GM23338 (cell line): ENCODE measurements around the gene FAHD1. TPM values are rescaled to one million over a fixed set of nuclear protein-coding genes. Genes with fewer than 3 reads are reported as not detected.
A peak's percentile ranks its signal among the peaks of the same experiment; 100 is the strongest.

Experiments used
- ATAC-seq: fragments of 200-7000 bp; cut with Tn5 transposase; 3 replicates; pipeline ENCODE4 v1.9.1; 2020
- DNase-seq: peaks from one replicate; pipeline ENCODE4 v3.0.0-alpha.2; 2015; ENCODE audit warnings: low spot score
- H2AFZ ChIP-seq: fragments of 200-600 bp; sonication (generic); 2 replicates; pipeline ENCODE4 v1.8.0; 2016; ENCODE audit warnings: antibody characterized with exemption, mild to moderate bottlenecking, moderate library complexity
- H3F3A ChIP-seq: fragments of 200-600 bp; sonication (generic); replicated peaks from 2 replicates; pipeline ENCODE4 v1.8.0; 2017; ENCODE audit warnings: antibody characterized with exemption, mixed run types, low read depth
- H3K27ac ChIP-seq: fragments of 200-600 bp; sonication (generic); 2 replicates; pipeline ENCODE4 v1.6.1; 2016; ENCODE audit warnings: low read depth
- H3K27me3 ChIP-seq: fragments of 200-600 bp; sonication (generic); 2 replicates; pipeline ENCODE4 v1.8.0; 2016; ENCODE audit warnings: mild to moderate bottlenecking, mixed run types, moderate library complexity; ENCODE audit not compliant: insufficient read depth
- H3K36me3 ChIP-seq: fragments of 200-600 bp; sonication (generic); 2 replicates; pipeline ENCODE4 v1.8.0; 2016; ENCODE audit warnings: mild to moderate bottlenecking; ENCODE audit not compliant: insufficient read depth
- H3K4me1 ChIP-seq: fragments of 200-600 bp; sonication (generic); 2 replicates; pipeline ENCODE4 v1.8.0; 2016; ENCODE audit warnings: mild to moderate bottlenecking, moderate library complexity; ENCODE audit not compliant: insufficient read depth
- H3K4me2 ChIP-seq: fragments of 200-600 bp; sonication (generic); 2 replicates; pipeline ENCODE4 v1.7.1; 2017; ENCODE audit warnings: mixed run types
- H3K4me3 ChIP-seq: fragments of 200-600 bp; sonication (generic); 2 replicates; pipeline ENCODE4 v1.6.1; 2016; ENCODE audit warnings: mixed run types
- H3K79me2 ChIP-seq: fragments of 200-600 bp; sonication (generic); replicated peaks from 2 replicates; pipeline ENCODE4 v1.8.0; 2017; ENCODE audit warnings: mild to moderate bottlenecking; ENCODE audit not compliant: insufficient read depth
- H3K9me2 ChIP-seq: fragments of 200-600 bp; sonication (generic); 2 replicates; pipeline ENCODE4 v1.8.0; 2017; ENCODE audit not compliant: insufficient read depth
- H4K20me1 ChIP-seq: fragments of 200-600 bp; sonication (generic); replicated peaks from 2 replicates; pipeline ENCODE4 v1.8.0; 2017; ENCODE audit warnings: mild to moderate bottlenecking; ENCODE audit not compliant: insufficient read depth
- H3K27ac Mint-ChIP-seq: 2 replicates; pipeline ENCODE4 v1.8.0; 2020; ENCODE audit warnings: inconsistent platforms, mild to moderate bottlenecking, moderate library complexity, mixed read lengths
- H3K27me3 Mint-ChIP-seq: 3 replicates; pipeline ENCODE4 v1.8.0; 2022; ENCODE audit warnings: low read depth, mild to moderate bottlenecking, moderate library complexity, mixed read lengths, inconsistent platforms; ENCODE audit not compliant: insufficient read depth, poor library complexity
- H3K36me3 Mint-ChIP-seq: 3 replicates; pipeline ENCODE4 v1.8.0; 2021; ENCODE audit warnings: low read depth, mild to moderate bottlenecking, inconsistent platforms, moderate library complexity, mixed read lengths
- H3K4me1 Mint-ChIP-seq: 3 replicates; pipeline ENCODE4 v1.8.0; 2020; ENCODE audit warnings: mild to moderate bottlenecking, inconsistent platforms, mixed read lengths
- H3K4me3 Mint-ChIP-seq: 3 replicates; pipeline ENCODE4 v1.8.0; 2021; ENCODE audit warnings: moderate library complexity, mild to moderate bottlenecking, inconsistent platforms, mixed read lengths
- H3K9me3 Mint-ChIP-seq: 3 replicates; pipeline ENCODE4 v1.8.0; 2020; ENCODE audit warnings: moderate library complexity, mild to moderate bottlenecking, inconsistent platforms, mixed read lengths
- CREB1 ChIP-seq: fragments of 250-450 bp; sonication (Bioruptor Pico); IDR thresholded peaks from 2 replicates; pipeline ENCODE4 v1.5.0; 2020; ENCODE audit warnings: low read depth, mild to moderate bottlenecking, moderate library complexity
- ETS1 ChIP-seq: IDR thresholded peaks from 2 replicates; pipeline ENCODE4 v1.6.1; 2016; ENCODE audit warnings: antibody characterized with exemption
- EZH2 ChIP-seq: fragments of 200-600 bp; sonication (generic); IDR thresholded peaks from one replicate; pipeline ENCODE4 v1.8.0; 2017; ENCODE audit warnings: antibody characterized with exemption, mild to moderate bottlenecking, low read depth; ENCODE audit not compliant: unreplicated experiment
- POLR2AphosphoS5 ChIP-seq: IDR thresholded peaks from 2 replicates; pipeline ENCODE4 v1.6.1; 2016; ENCODE audit warnings: antibody characterized with exemption, low read depth
- REST ChIP-seq: IDR thresholded peaks from one replicate; pipeline ENCODE4 v1.6.1; 2018; ENCODE audit warnings: antibody characterized with exemption; ENCODE audit not compliant: unreplicated experiment
- polyA plus RNA-seq: library from polyadenylated mRNA; unstranded; fragments of >200 nt; fragmentation: Nextera tagmentation; extraction: Ambion mirVana; gene quantifications from 2 replicates; pipeline ENCODE4 v1.2.1, GENCODE V29; 2016
- total RNA-seq: library from RNA; depleted of rRNA; stranded (reverse); fragments of >200 nt; shearing (Covaris generic); gene quantifications from 2 replicates; pipeline ENCODE4 v1.2.3, GENCODE V29; 2014

Gene FAHD1
- total and polyA plus RNA-seq, 2 experiments from 2014 or later = 21.0 to 23.9 TPM

- TF ChIP-seq REST = no peak
- no peak for TF ChIP-seq EZH2
Observed at GRCh38 chr16:1781758-1782407, 45.1 kb upstream of the FAHD1 start (continued).

DNA sequence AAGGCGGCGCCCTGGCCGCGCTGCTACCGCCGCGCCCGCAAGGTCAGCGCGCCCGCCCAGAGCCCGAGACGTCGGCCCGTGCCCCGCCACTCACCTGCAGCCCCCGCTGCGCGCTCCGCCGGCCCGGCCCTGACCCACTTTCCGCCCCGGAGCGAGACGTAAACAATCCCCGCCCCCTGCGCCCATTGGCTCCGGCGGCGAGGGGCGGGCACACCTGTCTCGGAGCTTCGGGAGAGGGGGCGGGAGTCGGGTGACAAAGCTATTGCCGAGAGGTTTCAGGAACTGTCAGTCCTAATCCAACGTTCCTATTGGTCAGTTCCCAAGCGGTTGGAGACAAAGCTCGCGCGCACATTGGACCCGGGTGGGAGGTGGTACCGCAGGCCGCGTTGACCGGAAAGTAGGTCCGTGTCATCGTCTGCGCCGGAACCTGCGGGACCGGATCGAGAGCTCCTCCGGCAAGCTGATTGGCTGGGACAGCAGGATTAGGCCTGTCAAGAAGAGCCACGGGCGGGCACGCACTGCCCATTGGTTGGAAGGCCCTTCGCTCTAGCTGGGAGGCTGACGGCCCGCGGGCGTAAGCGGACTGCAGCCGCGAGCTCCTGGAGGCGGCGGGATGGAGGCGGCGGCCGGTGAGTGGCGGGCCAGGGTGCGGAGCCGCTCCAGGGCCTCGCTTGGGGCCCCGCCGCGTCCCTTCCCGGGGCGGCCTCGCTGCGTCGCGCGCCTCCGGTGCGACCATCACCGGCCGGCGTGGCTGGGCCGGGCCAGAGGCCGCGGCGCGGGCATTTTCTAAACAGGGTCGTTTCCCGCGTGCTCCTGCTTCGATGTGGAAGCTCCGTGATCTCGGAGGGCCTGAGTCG, 44.4 kb upstream of the FAHD1 start, which contains the start of the genes NUBP2 and SPSB3:
Gene NUBP2 (plus strand): TSS at position 553 of the 857 bp plus-strand sequence. CDS start 61 bp downstream, at position 614.
Gene SPSB3 (minus strand): TSS at position 164 of the 857 bp plus-strand sequence. CDS start 1,088 bp downstream, outside the sequence.
- 0 out of 2 replicates have a peak within 1 kb of the TSS, but pooled peaks have one; percentile 19 for H3K27ac ChIP-seq

More for the DNA sequence above, 44.4 kb upstream of the FAHD1 start, which contains the start of the genes NUBP2 and SPSB3:
- H3F3A ChIP-seq = 0 out of 2 replicates have a peak, but pooled peaks cover 3% of the 10 kb centered on the region
- H3K4me3 ChIP-seq = peak within 1 kb of the TSS; percentile 98
- peak within 1 kb of the TSS; percentile 95 for H3K4me2 ChIP-seq
- H3K4me3 Mint-ChIP-seq = peak within 1 kb of the TSS; percentile 90
- peak within 1 kb of the TSS; percentile 92 for H3K27ac Mint-ChIP-seq
- H3K36me3 Mint-ChIP-seq = peaks cover 11% of the 10 kb centered on the region; the same call in 2 of the 3 replicates
- H3K9me3 Mint-ChIP-seq = peaks cover 7% of the 10 kb centered on the region; the same call in 1 of the 3 replicates
- H3K36me3 ChIP-seq = no peaks in the 10 kb centered on the region
- 0 out of 2 replicates have a peak within 1 kb of the TSS, but pooled peaks have one; percentile 69 for H2AFZ ChIP-seq
- H3K9me2 ChIP-seq = no peaks in the 10 kb centered on the region
- ATAC-seq (peak; percentile 85), DNase-seq (peak; percentile 100)
- TF ChIP-seq REST (no peak), EZH2 (no peak), CREB1 (peak; percentile 95), ETS1 (peak; percentile 57; the same call in 1 of the 2 replicates), POLR2AphosphoS5 (peak; percentile 43)
- H3K4me1 Mint-ChIP-seq = peaks cover 5% of the 10 kb centered on the region
- peaks cover 35% of the 10 kb centered on the region for H3K27me3 Mint-ChIP-seq
- H4K20me1 ChIP-seq = peaks cover 27% of the 10 kb centered on the region
- H3K27me3 ChIP-seq = no peaks in the 10 kb centered on the region
- H3K79me2 ChIP-seq = peaks cover 35% of the 10 kb centered on the region
- peaks cover 4% of the 10 kb centered on the region; the same call in 1 of the 2 replicates for H3K4me1 ChIP-seq
